Measurements from ENCODE around the gene APOD.
"Not testable (repeated sequence)": the region's sequence is repeated elsewhere in the genome, so short reads cannot be mapped to it uniquely, and the experiment has no call there.

GRCh38 chr3:195617784-195618659 lies 34.3 kb upstream of the APOD start:
- TF ChIP-seq POLR2AphosphoS5, TAF1, POLR2A (IDR thresholded peaks at IDR 0.05; ENCODE audit: low read depth, low read length): not testable (repeated sequence)
